Upper lobe of right lung (tissue), 1 donor: ENCODE measurements around the gene IRF1. TPM values are rescaled to one million over a fixed set of nuclear protein-coding genes. Genes with fewer than 3 reads are reported as not detected.
"Not testable (repeated sequence)": the region's sequence is repeated elsewhere in the genome, so short reads cannot be mapped to it uniquely, and the experiment has no call there.

Experiments
- ATAC-seq: fragments of 200-7000 bp; cut with Tn5 transposase; one replicate; pipeline ENCODE4 v1.9.1; 2020; ENCODE audit warnings: mild to moderate bottlenecking, moderate library complexity
- DNase-seq: peaks from one replicate; pipeline ENCODE4 v3.0.0-alpha.2; 2020
- H3K27ac ChIP-seq: fragments of 200-600 bp; one replicate; pipeline ENCODE4 v1.8.0; 2022
- H3K27me3 ChIP-seq: fragments of 200-600 bp; one replicate; pipeline ENCODE4 v1.8.0; 2022; ENCODE audit warnings: mild to moderate bottlenecking
- H3K36me3 ChIP-seq: fragments of 200-600 bp; one replicate; pipeline ENCODE4 v1.8.0; 2022
- H3K4me1 ChIP-seq: fragments of 200-600 bp; one replicate; pipeline ENCODE4 v1.8.0; 2022
- H3K4me3 ChIP-seq: fragments of 200-600 bp; one replicate; pipeline ENCODE4 v1.8.0; 2022; ENCODE audit warnings: mild to moderate bottlenecking
- H3K9me3 ChIP-seq: fragments of 200-600 bp; one replicate; pipeline ENCODE4 v1.8.0; 2022
- intact Hi-C: fragments of 100-400 bp; cut with DNase I; formaldehyde crosslinking; loops from one replicate; pipeline ENCODE4 v1.11.0; 2022
- total RNA-seq: library from RNA; stranded (reverse); fragmentation: NEBNext Ultra II Directional; extraction: Animal tissue kit (Norgen Biotek cat#: 25700); gene quantifications from one replicate; pipeline ENCODE4 v1.2.1, GENCODE V29; 2021
- TF ChIP-seq, protein P1 (sequence below): fragments of 200-600 bp; IDR thresholded peaks from one replicate; pipeline ENCODE4 v1.8.0; 2022; ENCODE audit warnings: antibody characterized with exemption
- donor health status: DM: no; HTN: yes; CAD: no; lungs with severe emphysema.

IRF1 gene
- total RNA-seq, 1 donor from 2014 or later = 59.5 TPM

DNA sequence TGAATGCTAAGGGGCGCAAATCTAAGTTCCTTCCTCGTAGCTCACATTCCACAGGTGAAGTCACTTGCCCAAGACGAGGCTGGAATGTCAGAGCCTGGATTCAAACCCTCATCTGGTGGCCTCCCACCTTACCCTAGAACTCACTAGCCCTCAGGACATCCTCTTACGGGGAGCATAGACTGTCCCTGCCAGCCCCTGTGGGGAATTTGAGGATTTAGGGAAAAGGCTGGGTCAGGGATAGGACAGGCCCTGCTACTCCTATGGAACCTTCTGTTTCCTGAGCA lies 45.0 kb downstream of the IRF1 start:
- peaks cover 2% of the 10 kb centered on the region for H3K36me3 ChIP-seq
- ATAC-seq (peak; percentile 14), DNase-seq (no peak)
- peaks cover 47% of the 10 kb centered on the region for H3K4me1 ChIP-seq
- no peaks in the 10 kb centered on the region for H3K9me3 ChIP-seq
- H3K4me3 ChIP-seq = no peak overlapping the region
- H3K27ac ChIP-seq = peak overlapping the region; percentile 9
- intact Hi-C loops = no loop called here
- TF ChIP-seq, protein P1, sequence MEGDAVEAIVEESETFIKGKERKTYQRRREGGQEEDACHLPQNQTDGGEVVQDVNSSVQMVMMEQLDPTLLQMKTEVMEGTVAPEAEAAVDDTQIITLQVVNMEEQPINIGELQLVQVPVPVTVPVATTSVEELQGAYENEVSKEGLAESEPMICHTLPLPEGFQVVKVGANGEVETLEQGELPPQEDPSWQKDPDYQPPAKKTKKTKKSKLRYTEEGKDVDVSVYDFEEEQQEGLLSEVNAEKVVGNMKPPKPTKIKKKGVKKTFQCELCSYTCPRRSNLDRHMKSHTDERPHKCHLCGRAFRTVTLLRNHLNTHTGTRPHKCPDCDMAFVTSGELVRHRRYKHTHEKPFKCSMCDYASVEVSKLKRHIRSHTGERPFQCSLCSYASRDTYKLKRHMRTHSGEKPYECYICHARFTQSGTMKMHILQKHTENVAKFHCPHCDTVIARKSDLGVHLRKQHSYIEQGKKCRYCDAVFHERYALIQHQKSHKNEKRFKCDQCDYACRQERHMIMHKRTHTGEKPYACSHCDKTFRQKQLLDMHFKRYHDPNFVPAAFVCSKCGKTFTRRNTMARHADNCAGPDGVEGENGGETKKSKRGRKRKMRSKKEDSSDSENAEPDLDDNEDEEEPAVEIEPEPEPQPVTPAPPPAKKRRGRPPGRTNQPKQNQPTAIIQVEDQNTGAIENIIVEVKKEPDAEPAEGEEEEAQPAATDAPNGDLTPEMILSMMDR = no peak
- H3K27me3 ChIP-seq = no peaks in the 10 kb centered on the region

DNA sequence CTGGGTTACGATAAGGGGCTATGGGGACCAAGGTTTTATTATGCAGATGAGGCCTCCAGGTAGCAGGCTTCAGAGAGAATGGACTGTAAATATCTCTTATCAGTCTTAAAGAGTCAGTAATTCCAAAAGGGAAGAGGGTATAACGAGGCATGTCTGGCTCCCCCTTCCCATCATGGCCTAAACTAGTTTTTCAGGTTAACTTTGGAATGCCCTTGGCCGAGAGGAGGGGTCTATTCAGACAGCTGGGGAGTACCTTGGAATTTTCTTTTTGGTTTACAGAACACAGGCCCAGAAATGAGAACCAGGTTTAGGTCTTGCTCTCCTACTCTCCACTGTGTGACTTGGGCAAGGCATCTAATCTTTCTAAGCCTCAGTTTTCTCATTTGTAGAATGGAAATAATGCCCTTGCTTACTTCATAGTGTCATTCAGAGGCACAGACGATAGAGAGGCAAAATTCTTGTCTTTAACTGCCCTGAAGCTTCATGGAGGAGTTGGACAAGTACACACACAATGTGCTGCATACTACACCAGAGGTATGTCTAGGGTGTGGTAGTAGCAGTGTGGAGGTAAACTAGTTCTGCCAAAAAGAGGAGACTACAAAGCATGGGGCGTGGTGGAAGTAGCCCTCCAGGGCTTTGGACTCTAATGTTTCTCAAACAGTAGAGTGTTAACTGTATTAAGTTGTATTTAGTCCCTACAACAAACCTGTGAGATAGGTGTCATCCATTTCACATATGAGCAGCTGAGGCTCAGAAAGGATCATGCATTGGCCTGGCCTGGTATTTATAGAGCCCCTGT lies 45.5 kb downstream of the IRF1 start:
- ATAC-seq (peak; percentile 46), DNase-seq (no peak)
- Histone ChIP-seq H3K36me3 (no peaks in the 10 kb centered on the region), H3K4me1 (peaks cover 49% of the 10 kb centered on the region), H3K27me3 (no peaks in the 10 kb centered on the region), H3K4me3 (no peak overlapping the region), H3K27ac (peak overlapping the region; percentile 1), H3K9me3 (no peaks in the 10 kb centered on the region)
- intact Hi-C loops = no loop called here
- TF ChIP-seq, protein P1 = no peak

DNA sequence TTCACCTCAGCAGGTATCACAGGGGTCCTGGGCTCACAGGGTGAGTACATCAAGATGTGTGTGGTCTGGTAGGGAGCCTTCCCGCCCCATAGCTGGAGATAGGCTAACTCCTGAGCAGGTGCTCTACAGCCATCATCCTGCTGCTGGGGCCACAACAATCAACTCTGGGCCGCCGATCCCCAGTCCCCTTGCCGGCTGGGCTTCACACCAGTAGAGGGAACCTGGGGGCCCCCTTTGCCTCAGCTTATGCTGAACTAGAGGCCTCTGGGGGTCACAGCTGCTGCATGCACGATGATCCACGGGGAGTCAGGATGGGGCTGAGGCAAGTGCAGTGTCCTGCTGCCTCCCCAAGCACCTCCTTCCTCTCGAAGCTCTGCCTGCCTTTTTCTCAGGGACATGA lies 46.5 kb downstream of the IRF1 start:
- Histone ChIP-seq H3K27ac (peak overlapping the region; percentile 1), H3K36me3 (no peaks in the 10 kb centered on the region), H3K4me3 (no peak overlapping the region), H3K4me1 (peaks cover 58% of the 10 kb centered on the region), H3K27me3 (no peaks in the 10 kb centered on the region), H3K9me3 (no peaks in the 10 kb centered on the region)
- intact Hi-C loops = no loop called here
- ATAC-seq (no peak), DNase-seq (no peak)
- TF ChIP-seq, protein P1 = no peak

- H3K9me3 ChIP-seq = no peaks in the 10 kb centered on the region
- intact Hi-C loops = no loop called here
- H3K27ac ChIP-seq = peak overlapping the region; percentile 67
- ATAC-seq (peak; percentile 43), DNase-seq (no peak)
- TF ChIP-seq, protein P1 = no peak
- no peaks in the 10 kb centered on the region for H3K27me3 ChIP-seq
- H3K4me1 ChIP-seq = peaks cover 70% of the 10 kb centered on the region
- H3K36me3 ChIP-seq = no peaks in the 10 kb centered on the region
- no peak overlapping the region for H3K4me3 ChIP-seq
Measured at GRCh38 chr5:132439521-132440089, 51.0 kb downstream of the IRF1 start.

DNA sequence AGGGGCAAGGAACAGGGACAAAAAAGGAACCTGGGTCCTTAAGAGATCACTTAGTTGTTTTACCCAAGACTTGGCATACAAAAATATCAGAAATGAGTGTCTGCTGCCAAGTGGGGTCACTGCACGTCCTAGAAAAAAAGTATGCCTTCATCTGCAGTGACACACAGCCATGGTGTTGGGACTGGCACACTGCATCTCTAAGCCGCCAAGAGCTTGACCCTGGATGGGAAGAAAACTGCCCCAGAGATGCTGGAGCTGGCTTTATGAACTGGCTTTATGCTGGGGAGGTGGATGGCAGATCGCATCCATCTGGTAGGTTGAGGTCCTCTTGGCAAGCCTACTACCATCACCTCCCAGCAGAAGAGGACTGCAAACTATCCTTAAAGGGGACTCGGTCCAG lies 51.7 kb downstream of the IRF1 start:
- Histone ChIP-seq H3K27me3 (no peaks in the 10 kb centered on the region), H3K9me3 (no peaks in the 10 kb centered on the region), H3K36me3 (no peaks in the 10 kb centered on the region), H3K4me1 (peaks cover 66% of the 10 kb centered on the region), H3K4me3 (no peak overlapping the region), H3K27ac (peak overlapping the region; percentile 67)
- TF ChIP-seq, protein P1 = no peak
- intact Hi-C loops = no loop called here
- ATAC-seq (no peak), DNase-seq (no peak)

DNA sequence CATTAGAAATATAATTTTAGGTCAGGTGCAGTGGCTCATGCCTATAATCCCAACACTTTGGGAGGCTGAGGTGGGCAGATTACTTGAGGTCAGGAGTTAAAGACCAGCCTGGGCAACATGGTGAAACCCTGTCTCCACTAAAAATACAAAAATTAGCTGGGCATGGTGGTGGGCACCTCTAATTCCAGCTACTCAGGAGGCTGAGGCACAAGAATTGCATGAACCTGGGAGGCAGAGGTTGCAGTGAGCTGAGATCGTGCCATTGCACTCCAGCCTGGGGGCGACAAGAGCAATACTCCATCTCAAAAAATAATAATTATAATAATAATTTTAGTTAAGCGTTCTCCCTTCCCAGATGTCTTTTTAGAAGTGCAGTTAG lies 52.3 kb downstream of the IRF1 start:
- H3K9me3 ChIP-seq, ATAC-seq, intact Hi-C loops, H3K4me3 ChIP-seq, H3K27me3 ChIP-seq, H3K36me3 ChIP-seq, DNase-seq: not testable (repeated sequence)
- H3K27ac ChIP-seq = peak overlapping the region; percentile 67
- H3K4me1 ChIP-seq = peaks cover 63% of the 10 kb centered on the region
